Smooth muscle cell (in vitro differentiated cells): ENCODE measurements around the gene PGS1. TPM values are rescaled to one million over a fixed set of nuclear protein-coding genes. Genes with fewer than 3 reads are reported as not detected.

ENCODE experiments used
- DNase-seq: peaks from one replicate; lab custom pipeline; 2025; ENCODE audit not compliant: unreplicated experiment; lab: John Stamatoyannopoulos, UW
- H2AFZ ChIP-seq: fragments of 200-600 bp; sonication (generic); 2 replicates; pipeline ENCODE4 v1.6.0; 2016; ENCODE audit warnings: antibody characterized with exemption, low read depth, mild to moderate bottlenecking
- H3F3A ChIP-seq: fragments of 200-600 bp; sonication (generic); 2 replicates; pipeline ENCODE4 v1.6.0; 2017; ENCODE audit warnings: antibody characterized with exemption, low read depth
- H3K27ac ChIP-seq: fragments of 200-600 bp; sonication (generic); 2 replicates; pipeline ENCODE4 v1.5.1; 2016; ENCODE audit warnings: low read depth, mild to moderate bottlenecking
- H3K27me3 ChIP-seq: fragments of 200-600 bp; sonication (generic); 2 replicates; pipeline ENCODE4 v1.6.1; 2016; ENCODE audit warnings: low read depth, mild to moderate bottlenecking
- H3K36me3 ChIP-seq: fragments of 200-600 bp; sonication (generic); 2 replicates; pipeline ENCODE4 v1.5.1; 2016; ENCODE audit warnings: low read depth
- H3K4me1 ChIP-seq: fragments of 200-600 bp; sonication (generic); 2 replicates; pipeline ENCODE4 v1.5.1; 2016; ENCODE audit warnings: low read depth
- H3K4me2 ChIP-seq: fragments of 200-600 bp; sonication (generic); 2 replicates; pipeline ENCODE4 v1.6.0; 2016; ENCODE audit warnings: mild to moderate bottlenecking
- H3K4me3 ChIP-seq: fragments of 200-600 bp; sonication (generic); 2 replicates; pipeline ENCODE4 v1.5.1; 2016; ENCODE audit warnings: mild to moderate bottlenecking
- H3K79me2 ChIP-seq: fragments of 200-600 bp; sonication (generic); 2 replicates; pipeline ENCODE4 v1.6.0; 2016; ENCODE audit warnings: low read depth, mild to moderate bottlenecking
- H3K9ac ChIP-seq: fragments of 200-600 bp; sonication (generic); 2 replicates; pipeline ENCODE4 v1.6.0; 2016; ENCODE audit warnings: low read depth
- H3K9me3 ChIP-seq: fragments of 200-600 bp; sonication (generic); replicated peaks from 2 replicates; pipeline ENCODE4 v1.5.1; 2016; ENCODE audit warnings: low read depth
- H4K20me1 ChIP-seq: fragments of 200-600 bp; sonication (generic); 2 replicates; pipeline ENCODE4 v1.6.0; 2016; ENCODE audit warnings: low read depth
- WGBS: methylation state at CpG from one replicate; pipeline ENCODE4 v1.1.7; 2016; ENCODE audit warnings: low lambda C conversion rate; 5-methylcytosine and 5-hydroxymethylcytosine counted together
- polyA plus RNA-seq: library from polyadenylated mRNA; unstranded; fragments of >200 nt; fragmentation: Nextera tagmentation; extraction: Ambion mirVana; gene quantifications from 2 replicates; pipeline ENCODE4 v1.2.1, GENCODE V29; 2016
- total RNA-seq: library from RNA; depleted of rRNA; stranded (reverse); fragments of >200 nt; gene quantifications from 2 replicates; pipeline ENCODE4 v1.2.3, GENCODE V29; 2014
- TF ChIP-seq, protein P1 (sequence below): fragments of 200-600 bp; sonication (generic); IDR thresholded peaks from 2 replicates; pipeline ENCODE4 v1.5.1; 2017; ENCODE audit warnings: borderline replicate concordance, mild to moderate bottlenecking, antibody characterized with exemption; ENCODE audit not compliant: insufficient read depth, poor library complexity, severe bottlenecking

PGS1 gene
- total and polyA plus RNA-seq, 2 experiments from 2014 or later, result 22.6 to 29.9 TPM

DNA sequence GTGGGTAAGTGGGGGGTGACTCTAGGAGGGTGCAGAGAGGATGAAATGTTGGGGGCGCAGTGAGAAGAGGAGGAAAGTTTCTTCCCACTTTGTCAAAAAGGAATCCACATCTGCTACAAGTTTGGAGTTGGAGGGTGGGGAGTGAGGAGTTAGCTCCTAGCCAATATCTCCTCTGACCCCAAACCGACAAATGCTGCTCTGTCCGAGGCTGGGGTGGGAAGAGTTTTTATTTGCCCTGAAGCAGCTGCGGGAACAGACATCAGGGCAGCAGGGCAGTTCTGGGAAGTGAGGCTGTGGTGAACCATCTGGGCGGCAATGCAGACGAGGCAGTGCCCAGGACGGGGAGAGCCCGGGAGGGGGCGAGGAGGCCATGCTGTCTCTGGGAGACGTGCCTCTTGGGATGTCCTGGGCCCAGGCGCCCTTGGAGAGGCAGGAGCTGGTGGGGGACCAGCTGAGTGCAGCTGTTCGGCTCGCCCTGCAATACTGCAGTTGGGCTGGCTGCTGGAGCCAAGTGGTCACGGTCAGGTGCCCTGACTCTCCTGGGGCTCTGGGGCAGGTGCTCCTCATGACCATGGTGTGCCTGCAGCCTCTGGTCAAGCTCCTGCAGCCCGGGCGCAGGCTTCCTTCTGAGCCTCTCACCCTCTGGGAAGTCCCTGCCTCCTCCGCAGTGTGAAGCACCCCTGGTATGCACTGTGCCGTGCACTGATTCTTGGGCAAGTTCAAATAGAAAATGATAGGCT lies 12.2 kb upstream of the PGS1 start:
- 30% methylated on average over 18 of the region's 18 CpGs for WGBS
- Histone ChIP-seq H3K27ac (peak overlapping the region; percentile 88), H3F3A (peaks cover 47% of the 10 kb centered on the region), H3K27me3 (no peaks in the 10 kb centered on the region), H3K36me3 (no peaks in the 10 kb centered on the region), H3K4me3 (no peak overlapping the region), H2AFZ (no peak overlapping the region), H3K9me3 (no peaks in the 10 kb centered on the region), H4K20me1 (no peaks in the 10 kb centered on the region), H3K4me2 (peak overlapping the region; percentile 71), H3K4me1 (peaks cover 49% of the 10 kb centered on the region), H3K9ac (no peak overlapping the region), H3K79me2 (no peaks in the 10 kb centered on the region)
- TF ChIP-seq, protein P1, sequence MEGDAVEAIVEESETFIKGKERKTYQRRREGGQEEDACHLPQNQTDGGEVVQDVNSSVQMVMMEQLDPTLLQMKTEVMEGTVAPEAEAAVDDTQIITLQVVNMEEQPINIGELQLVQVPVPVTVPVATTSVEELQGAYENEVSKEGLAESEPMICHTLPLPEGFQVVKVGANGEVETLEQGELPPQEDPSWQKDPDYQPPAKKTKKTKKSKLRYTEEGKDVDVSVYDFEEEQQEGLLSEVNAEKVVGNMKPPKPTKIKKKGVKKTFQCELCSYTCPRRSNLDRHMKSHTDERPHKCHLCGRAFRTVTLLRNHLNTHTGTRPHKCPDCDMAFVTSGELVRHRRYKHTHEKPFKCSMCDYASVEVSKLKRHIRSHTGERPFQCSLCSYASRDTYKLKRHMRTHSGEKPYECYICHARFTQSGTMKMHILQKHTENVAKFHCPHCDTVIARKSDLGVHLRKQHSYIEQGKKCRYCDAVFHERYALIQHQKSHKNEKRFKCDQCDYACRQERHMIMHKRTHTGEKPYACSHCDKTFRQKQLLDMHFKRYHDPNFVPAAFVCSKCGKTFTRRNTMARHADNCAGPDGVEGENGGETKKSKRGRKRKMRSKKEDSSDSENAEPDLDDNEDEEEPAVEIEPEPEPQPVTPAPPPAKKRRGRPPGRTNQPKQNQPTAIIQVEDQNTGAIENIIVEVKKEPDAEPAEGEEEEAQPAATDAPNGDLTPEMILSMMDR, result no peak
- DNase-seq, result no peak

DNA sequence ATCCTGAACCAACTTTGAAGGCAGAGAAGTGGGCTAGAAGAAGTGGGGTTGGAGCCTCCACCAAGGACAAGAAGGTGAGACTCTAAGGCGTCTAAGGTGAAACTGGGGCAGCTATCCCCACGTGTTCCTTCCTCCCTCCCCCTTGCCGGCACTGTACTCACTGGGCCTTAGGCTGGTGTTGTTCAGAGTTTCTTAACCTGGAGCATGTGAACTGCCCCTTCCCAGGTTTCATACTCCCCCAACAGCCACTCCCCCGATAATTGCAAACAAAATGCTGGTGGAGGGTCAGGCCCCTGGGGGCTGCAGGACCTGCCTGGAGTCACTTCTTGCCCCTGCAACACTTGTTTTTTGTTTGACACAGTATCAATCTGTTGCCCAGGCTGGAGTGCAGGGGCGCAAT lies 11.3 kb upstream of the PGS1 start:
- Histone ChIP-seq H3F3A (peaks cover 53% of the 10 kb centered on the region), H4K20me1 (no peaks in the 10 kb centered on the region), H2AFZ (no peak overlapping the region), H3K27ac (peak overlapping the region; percentile 88), H3K79me2 (no peaks in the 10 kb centered on the region), H3K9me3 (no peaks in the 10 kb centered on the region), H3K9ac (no peak overlapping the region), H3K27me3 (no peaks in the 10 kb centered on the region), H3K4me3 (no peak overlapping the region), H3K4me1 (peaks cover 51% of the 10 kb centered on the region), H3K4me2 (no peak overlapping the region), H3K36me3 (no peaks in the 10 kb centered on the region)
- DNase-seq, result no peak
- 78% methylated on average over 5 of the region's 5 CpGs for WGBS
- TF ChIP-seq, protein P1, result no peak

DNA sequence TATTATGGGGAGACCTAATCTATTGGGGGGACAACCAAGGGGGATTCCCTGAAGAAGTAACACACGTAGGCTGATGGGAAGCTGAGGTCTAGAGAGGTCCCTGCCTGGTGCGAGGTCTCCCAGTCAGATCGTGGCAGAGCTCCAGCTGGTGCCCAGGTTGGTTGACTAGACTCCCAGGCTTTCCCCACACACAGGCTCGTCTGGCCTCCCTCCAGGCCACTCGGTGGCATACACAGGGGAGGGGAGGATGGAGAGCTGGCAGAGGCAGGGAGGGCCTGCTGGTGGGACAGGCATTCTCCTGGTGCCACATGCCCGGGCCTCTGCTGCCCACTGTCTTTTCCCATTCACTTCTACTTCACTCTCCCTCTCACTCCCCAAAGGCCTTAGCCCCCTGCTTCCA lies 10.1 kb upstream of the PGS1 start:
- no peaks in the 10 kb centered on the region for H3K27me3 ChIP-seq
- H3K9me3 ChIP-seq, result no peaks in the 10 kb centered on the region
- no peak for DNase-seq
- peaks cover 62% of the 10 kb centered on the region for H3F3A ChIP-seq
- H4K20me1 ChIP-seq, result no peaks in the 10 kb centered on the region
- TF ChIP-seq, protein P1, result no peak
- 79% methylated on average over 6 of the region's 6 CpGs for WGBS
- no peaks in the 10 kb centered on the region for H3K79me2 ChIP-seq
- H3K4me3 ChIP-seq, result no peak overlapping the region
- peaks cover 57% of the 10 kb centered on the region for H3K4me1 ChIP-seq
- H2AFZ ChIP-seq, result no peak overlapping the region
- H3K4me2 ChIP-seq, result no peak overlapping the region
- no peaks in the 10 kb centered on the region for H3K36me3 ChIP-seq
- H3K9ac ChIP-seq, result no peak overlapping the region
- H3K27ac ChIP-seq, result no peak overlapping the region
